Muscle of back (tissue), 11 donors: ENCODE data around the gene KCNJ18. TPM values are rescaled to one million over a fixed set of nuclear protein-coding genes. Genes with fewer than 3 reads are reported as not detected.
"Not testable (repeated sequence)": the region's sequence is repeated elsewhere in the genome, so short reads cannot be mapped to it uniquely, and the experiment has no call there.

Experiments used
- DNase-seq, 3 donors: peaks; one replicate each; pipeline versions ENCODE4 v3.0.0 to v3.0.0-alpha.2; 2013
- polyA plus RNA-seq, 10 donors: library from polyadenylated mRNA; unstranded; fragments of 120-200 nt; gene quantifications; one replicate each; pipeline ENCODE4 v1.2.1, GENCODE V29; 2013; ENCODE audit not compliant: insufficient read length in 10 of 10

The KCNJ18 gene
- polyA plus RNA-seq, 10 donors, result not detected

- DNase-seq, result not testable (repeated sequence)
These were observed 10.8 kb downstream of the KCNJ18 start for GRCh38 chr17:21702940-21703640.

- DNase-seq, result not testable (repeated sequence)
These were observed 11.9 kb downstream of the KCNJ18 start for GRCh38 chr17:21703891-21704872.

- no peak for DNase-seq
These were observed 12.8 kb downstream of the KCNJ18 start for GRCh38 chr17:21705021-21705601.

DNA sequence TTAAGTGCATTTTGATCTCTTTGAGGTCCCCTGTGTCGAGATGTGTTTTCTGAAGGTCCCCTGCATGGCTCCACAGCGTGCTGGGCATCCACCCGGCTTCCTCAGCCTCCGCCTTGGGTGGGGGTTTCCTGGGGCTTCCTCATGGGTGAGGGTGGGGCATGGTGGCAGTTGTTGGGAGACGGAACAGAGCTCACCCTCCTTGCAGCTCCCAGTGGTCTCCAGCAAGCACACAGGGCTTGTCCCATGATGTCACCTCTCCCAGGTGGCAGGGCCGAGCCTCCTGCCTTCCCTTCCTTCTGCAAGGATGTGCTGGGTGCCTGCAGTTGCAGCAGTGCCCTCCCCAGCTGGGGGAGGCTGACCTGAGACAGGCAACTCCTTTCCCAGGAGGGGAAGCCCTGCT, 13.4 kb downstream of the KCNJ18 start:
- not testable (repeated sequence) for DNase-seq

DNA sequence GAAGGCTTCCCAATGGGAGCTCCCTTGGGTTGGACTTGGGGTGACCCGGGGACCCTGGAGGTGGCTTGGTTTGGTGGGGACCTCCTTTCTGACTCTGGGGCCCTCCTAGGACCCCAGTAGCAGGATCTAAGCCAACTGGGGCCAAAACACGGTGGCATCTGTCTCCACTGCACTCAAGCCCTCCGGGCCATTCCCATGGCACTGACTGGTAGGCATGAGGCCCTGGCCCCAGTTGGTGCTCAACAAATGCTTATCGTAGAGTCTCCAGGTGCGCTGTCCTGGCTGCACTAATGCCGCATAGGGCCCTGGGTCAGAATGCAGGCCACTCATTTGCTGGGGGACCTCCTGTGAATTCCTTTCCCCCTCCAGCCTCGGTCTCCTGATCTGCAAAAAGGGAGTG, 14.2 kb downstream of the KCNJ18 start:
- not testable (repeated sequence) for DNase-seq

DNA sequence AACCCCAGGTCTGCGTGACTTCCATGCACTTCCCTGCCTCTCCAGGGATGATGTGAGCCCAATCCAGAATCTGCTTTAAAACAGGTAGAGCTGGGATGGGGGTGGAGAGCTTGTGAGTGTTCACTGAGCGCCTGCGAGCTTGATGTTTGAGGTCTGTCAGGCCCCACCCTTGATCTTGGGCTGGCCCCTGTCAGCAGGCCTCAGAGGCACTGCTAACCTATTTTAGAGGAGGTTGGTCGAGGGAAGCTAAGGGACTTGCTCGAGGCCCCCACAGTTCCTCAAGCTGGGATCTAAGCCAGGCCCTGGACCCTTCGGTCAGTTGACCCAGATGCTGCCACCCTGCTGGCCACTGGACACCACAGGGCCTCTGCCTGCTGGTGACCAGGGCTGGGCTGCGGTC, 14.8 kb downstream of the KCNJ18 start:
- not testable (repeated sequence) for DNase-seq

DNA sequence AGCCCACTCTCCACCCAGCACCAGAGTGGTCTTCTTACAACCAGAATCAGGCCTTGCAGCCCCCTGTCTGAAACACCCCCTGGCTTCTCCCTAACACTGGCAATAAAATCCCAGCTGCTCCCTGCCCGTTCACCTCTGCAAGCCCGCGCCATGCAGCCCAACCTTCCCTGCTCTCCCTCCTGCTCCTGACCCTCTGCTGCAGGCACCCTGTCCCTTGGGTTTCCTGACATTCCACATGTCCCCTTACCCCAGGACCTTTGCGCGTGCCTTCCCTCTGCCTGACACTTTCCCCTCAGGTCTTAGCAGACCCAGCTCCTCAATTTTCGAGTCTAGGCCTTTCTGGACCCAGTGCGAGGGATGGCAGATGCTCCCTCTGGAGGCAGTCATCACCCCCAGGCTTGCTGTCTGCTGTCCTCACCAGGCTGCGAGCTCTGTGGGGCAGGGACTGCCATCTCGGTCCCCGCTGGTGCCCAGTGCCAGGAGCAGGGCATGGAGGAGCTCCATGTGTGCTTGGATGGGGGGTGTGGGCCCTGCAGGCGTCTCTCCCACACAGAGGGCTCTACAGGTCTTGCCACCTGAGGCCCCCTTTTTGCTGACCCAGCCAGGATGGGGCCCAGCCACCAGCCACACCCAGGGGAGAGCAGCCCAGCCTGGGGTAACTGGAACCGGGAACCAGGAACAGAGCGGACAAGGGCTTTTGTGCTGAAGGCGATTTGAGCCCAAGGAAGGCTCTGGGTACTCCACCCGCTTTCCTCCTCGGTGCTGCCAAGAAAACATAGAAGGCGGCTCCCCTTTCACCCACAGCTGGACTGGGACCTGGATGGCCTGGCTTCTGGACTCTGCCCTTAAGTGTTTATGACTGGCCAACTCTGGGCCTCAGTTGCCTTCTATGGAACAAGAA, 15.6 kb downstream of the KCNJ18 start:
- not testable (repeated sequence) for DNase-seq

DNA sequence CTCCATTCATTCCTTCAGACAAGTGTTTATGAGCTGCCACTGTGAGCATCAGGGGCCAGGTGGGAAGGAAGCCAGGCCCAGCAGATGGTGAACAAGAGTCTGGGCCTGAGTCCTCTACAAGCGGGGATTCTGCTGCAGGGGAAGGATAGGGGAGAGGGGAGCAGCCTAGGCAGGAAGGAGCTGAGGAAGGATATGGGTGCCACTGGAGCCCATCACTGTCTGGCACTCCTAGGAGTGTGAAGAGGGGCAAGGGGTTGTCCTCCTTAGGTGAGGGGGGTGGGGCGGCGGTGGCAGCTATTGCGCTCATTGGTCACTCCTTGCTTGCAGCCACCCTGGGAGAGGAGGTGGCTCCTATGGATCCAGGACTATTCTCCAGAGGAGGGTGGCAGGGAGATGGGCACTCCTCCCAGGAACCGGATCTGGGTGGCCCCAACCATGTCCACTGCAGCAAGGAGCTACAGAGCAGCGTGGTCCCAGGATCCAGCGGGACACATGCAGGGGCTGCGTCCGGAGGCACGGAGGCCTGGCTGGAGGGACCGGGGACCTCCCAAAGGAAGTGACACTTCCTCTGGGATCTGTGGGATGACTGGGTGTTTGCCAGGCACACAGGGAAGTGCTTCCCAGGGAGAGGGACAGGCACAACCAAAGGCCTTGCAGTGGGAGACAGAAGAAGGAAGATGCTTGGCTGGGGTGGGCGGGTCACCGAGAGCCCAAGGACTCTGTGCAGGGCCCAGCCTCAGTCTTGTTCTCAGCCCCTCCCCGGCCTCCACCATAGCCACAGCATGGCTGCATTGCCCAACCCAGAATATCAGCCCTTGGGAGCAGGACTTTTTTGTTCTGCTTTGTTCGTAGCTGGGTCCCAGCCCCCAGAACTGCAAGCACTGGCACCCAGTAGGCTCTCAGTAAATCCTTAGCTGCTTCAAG, 16.6 kb downstream of the KCNJ18 start:
- DNase-seq, result not testable (repeated sequence)

DNA sequence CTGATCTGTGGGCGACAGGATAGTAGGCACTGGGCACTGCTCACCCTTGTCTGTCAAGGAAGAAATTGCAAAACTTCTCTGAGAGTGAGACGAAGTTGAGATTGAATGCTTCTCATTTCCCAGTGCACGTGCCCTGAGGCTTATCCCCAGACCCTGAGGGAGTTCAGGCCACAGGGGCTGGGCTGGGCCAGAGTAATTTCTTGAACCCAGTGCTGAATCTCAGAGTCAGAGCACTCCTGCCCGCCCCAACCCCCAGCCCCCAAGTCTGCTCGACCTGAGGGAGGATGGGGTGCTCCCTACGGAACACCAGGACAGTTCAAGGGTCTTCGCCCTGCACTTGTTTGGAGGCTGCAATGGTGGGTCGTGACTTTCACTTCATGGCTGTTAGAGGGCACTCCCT, 17.7 kb downstream of the KCNJ18 start:
- DNase-seq, result not testable (repeated sequence)

DNA sequence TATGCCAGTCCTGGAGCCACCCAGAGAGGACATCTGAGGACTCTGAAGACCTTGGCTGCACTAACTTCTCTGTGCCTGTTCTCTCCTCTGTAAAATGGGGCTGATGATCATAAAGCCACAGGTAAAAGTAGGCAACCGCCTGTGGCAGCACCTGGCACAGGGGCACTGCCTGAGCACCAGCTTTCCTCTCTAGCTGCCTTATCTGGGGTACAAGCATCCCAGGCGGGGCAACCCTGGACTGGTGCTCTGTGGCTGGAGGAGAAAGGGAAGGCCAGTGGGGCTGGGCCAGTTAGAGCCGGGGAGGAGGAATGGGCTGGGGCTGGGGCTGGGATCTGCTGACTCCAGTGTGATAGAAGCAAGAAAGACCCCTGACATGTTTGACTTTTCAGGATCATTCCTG, 18.2 kb downstream of the KCNJ18 start:
- not testable (repeated sequence) for DNase-seq

GRCh38 chr17:21711182-21711581, 18.9 kb downstream of the KCNJ18 start:
- no peak for DNase-seq

DNA sequence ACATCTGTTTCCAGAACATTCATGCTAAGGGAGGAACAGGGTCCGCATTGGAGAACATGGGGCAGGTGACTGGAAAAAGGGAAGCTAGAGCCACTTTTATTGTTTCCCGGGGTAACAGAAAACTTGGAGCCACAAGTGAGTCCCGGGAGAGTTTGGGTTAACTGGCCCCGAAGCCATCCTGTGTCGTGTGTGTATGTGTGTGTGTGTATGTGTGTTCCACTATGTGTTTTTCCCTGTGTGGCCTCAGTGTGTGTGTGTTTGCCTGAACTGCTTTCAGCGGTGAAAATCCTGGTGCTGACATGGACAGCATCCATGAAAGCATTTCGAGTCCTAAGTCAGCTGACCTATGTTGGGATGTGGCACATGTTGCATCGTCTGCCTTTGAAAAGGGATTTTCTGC, 20.7 kb downstream of the KCNJ18 start:
- DNase-seq, result not testable (repeated sequence)

DNA sequence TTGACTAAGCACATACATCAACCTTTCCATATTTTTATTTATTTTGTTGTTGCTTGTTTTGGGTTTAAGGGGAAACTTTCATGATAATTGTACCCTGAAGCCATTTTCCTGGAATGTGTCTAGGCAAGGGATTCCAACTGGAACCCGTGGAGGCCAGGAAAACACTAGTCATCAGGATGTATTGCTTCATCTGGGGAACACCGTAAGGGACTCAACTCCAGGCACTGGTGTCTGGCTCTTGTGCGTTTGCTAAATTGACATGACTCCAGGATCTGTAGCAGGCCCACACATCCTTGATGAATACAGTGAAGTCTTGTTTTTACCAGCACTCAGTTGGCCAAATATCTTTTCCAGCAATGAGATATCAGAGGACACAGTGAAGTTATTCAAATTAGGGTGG, 21.3 kb downstream of the KCNJ18 start:
- DNase-seq, result not testable (repeated sequence)

- DNase-seq, result not testable (repeated sequence)
These were observed 22.4 kb downstream of the KCNJ18 start for GRCh38 chr17:21714676-21715075.

DNA sequence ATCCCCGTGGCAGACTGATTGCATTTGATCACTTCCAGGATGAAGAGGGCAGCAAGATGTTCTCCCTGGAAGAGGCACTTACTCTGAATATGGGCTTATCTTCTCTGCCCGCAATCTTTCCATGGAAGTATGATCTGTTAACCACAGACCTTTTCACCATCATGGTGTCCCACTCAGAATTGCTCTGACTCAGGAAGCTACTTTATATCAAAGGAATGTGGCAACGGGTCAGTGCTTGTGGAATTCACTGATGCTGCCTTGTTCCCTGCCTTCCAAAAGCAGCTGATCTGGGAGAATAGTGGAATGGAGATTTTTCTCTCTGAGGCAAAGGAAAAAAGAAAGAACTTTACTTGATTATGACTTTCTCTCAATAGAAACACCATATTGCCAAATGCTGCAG, 23.6 kb downstream of the KCNJ18 start:
- DNase-seq, result not testable (repeated sequence)

DNA sequence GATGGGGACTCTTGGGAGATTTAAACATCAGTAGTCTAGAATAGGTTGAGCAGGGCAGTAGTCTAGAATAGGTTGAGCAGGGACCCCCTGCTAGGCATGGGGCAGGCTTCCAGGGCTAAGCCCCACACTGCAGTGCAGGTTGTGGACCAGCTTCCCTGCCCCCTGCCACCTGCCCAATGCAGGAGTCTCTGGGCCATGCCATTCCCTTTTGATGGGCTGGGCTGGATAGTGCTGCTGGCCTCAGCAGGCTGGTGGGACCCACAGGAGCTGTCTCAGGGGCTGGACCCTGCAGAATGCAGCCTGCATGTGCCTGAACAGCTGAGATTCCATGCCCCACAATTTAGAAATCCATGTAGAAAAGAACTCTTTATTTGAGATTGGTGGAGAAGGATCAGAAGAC, 26.6 kb downstream of the KCNJ18 start:
- not testable (repeated sequence) for DNase-seq

GRCh38 chr17:21719511-21720226, 27.3 kb downstream of the KCNJ18 start:
- not testable (repeated sequence) for DNase-seq

DNA sequence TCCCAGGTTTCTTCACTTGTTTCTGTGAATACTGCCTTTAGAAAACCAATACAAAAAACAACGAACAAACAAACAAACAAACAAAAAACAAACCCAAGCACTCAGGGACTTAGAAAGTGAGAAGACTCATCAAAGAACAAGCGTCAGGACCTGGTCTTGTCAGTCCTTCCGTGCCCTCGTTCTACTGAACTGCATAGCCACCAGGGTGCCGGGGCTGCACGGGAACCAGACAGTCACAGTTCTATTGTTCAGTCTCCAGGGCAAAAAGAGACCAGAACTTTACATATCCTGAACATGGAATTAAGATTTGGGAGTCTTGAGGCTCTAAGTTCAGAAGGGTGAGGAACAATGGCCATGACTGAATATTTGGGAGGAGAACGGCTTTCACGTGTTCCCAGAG, 28.2 kb downstream of the KCNJ18 start:
- DNase-seq, result not testable (repeated sequence)

- not testable (repeated sequence) for DNase-seq
These were observed 29.9 kb downstream of the KCNJ18 start for GRCh38 chr17:21722268-21722667.
